HPDE6-E6E7 (cell line): ENCODE measurements around the gene RPRD2.
A peak's percentile ranks its signal among the peaks of the same experiment; 100 is the strongest.
"Not testable (repeated sequence)": the region's sequence is repeated elsewhere in the genome, so short reads cannot be mapped to it uniquely, and the experiment has no call there.

Experiments
- DNase-seq: peaks from one replicate; pipeline ENCODE4 v3.0.0; 2011; ENCODE audit warnings: missing footprints; ENCODE audit errors: extremely low spot score

RPRD2 gene

GRCh38 chr1:150389650-150390049 lies 25.7 kb downstream of the RPRD2 start:
- DNase-seq: no peak

- no peak for DNase-seq
Measured at GRCh38 chr1:150392627-150393026, 28.7 kb downstream of the RPRD2 start.

GRCh38 chr1:150395115-150395514 lies 31.2 kb downstream of the RPRD2 start:
- not testable (repeated sequence) for DNase-seq

- DNase-seq: no peak
Measured at GRCh38 chr1:150397392-150398032, 33.6 kb downstream of the RPRD2 start.

GRCh38 chr1:150404465-150404864 lies 40.5 kb downstream of the RPRD2 start:
- no peak for DNase-seq

GRCh38 chr1:150405660-150406059 lies 41.7 kb downstream of the RPRD2 start:
- DNase-seq: no peak

- no peak for DNase-seq
Measured at GRCh38 chr1:150406483-150406882, 42.5 kb downstream of the RPRD2 start.

GRCh38 chr1:150407330-150407729 lies 43.4 kb downstream of the RPRD2 start:
- DNase-seq: no peak

- no peak for DNase-seq
Measured at GRCh38 chr1:150408800-150409199, 44.9 kb downstream of the RPRD2 start.

GRCh38 chr1:150409504-150410362 lies 45.8 kb downstream of the RPRD2 start:
- no peak for DNase-seq

- no peak for DNase-seq
Measured at GRCh38 chr1:150410582-150411101, 46.7 kb downstream of the RPRD2 start.

- DNase-seq: no peak
Measured at GRCh38 chr1:150414592-150414991, 50.6 kb downstream of the RPRD2 start.

GRCh38 chr1:150415800-150416199 lies 51.9 kb downstream of the RPRD2 start:
- DNase-seq: no peak

GRCh38 chr1:150420560-150421265 lies 56.8 kb downstream of the RPRD2 start:
- no peak for DNase-seq

- DNase-seq: no peak
Measured at GRCh38 chr1:150422541-150422940, 58.6 kb downstream of the RPRD2 start.

- DNase-seq: peak; percentile 11
Measured at GRCh38 chr1:150429805-150430204, 65.9 kb downstream of the RPRD2 start.

GRCh38 chr1:150441121-150441520 lies 77.2 kb downstream of the RPRD2 start:
- DNase-seq: no peak

GRCh38 chr1:150444232-150444631 lies 80.3 kb downstream of the RPRD2 start:
- DNase-seq: no peak

- DNase-seq: no peak
Measured at GRCh38 chr1:150456146-150456647, 92.2 kb downstream of the RPRD2 start.

- peak; percentile 49 for DNase-seq
Measured at GRCh38 chr1:150464422-150464826, 100.5 kb downstream of the RPRD2 start.

GRCh38 chr1:150466964-150467363 lies 103.0 kb downstream of the RPRD2 start:
- DNase-seq: no peak

- DNase-seq: no peak
Measured at GRCh38 chr1:150469291-150469690, 105.3 kb downstream of the RPRD2 start.
